Right lobe of liver (tissue), 6 donors: ENCODE measurements around the gene GRIA2. TPM values are rescaled to one million over a fixed set of nuclear protein-coding genes. Genes with fewer than 3 reads are reported as not detected.

Source experiments
- ATAC-seq, 4 donors: fragments of 200-7000 bp; cut with Tn5 transposase; one replicate each; pipeline ENCODE4 v1.9.1; 2020; ENCODE audit warnings: mild to moderate bottlenecking in 4 of 4, moderate library complexity in 4 of 4
- DNase-seq, 3 donors: peaks; one replicate each; pipeline ENCODE4 v3.0.0-alpha.2; 2020
- H3K27ac ChIP-seq, 3 donors: fragments of 200-600 bp; one replicate each; pipeline ENCODE4 v1.8.0; 2022
- H3K27me3 ChIP-seq, 2 donors: fragments of 200-600 bp; one replicate each; pipeline ENCODE4 v1.8.0; 2022
- H3K36me3 ChIP-seq, 4 donors: fragments of 200-600 bp; sonication (generic) in 1 of 4; one replicate each; pipeline versions ENCODE4 v1.5.1 to v1.8.0; 2017 to 2022; ENCODE audit warnings: control low read depth in 1 of 4
- H3K4me1 ChIP-seq, 4 donors: fragments of 200-600 bp; sonication (generic) in 1 of 4; one replicate each; pipeline versions ENCODE4 v1.5.1 to v1.8.0; 2017 to 2022; ENCODE audit warnings: control low read depth in 1 of 4
- H3K4me3 ChIP-seq, 3 donors: fragments of 200-600 bp; one replicate each; pipeline ENCODE4 v1.8.0; 2022
- H3K9me3 ChIP-seq, 4 donors: fragments of 200-600 bp; sonication (generic) in 1 of 4; one replicate each; pipeline versions ENCODE4 v1.5.1 to v1.8.0; 2017 to 2022; ENCODE audit warnings: control low read depth in 1 of 4
- POLR2A ChIP-seq: fragments of 450-650 bp; IDR thresholded peaks from one replicate; pipeline ENCODE4 v1.6.1; 2017; ENCODE audit warnings: antibody characterized with exemption, mild to moderate bottlenecking
- WGBS: methylation state at CpG from one replicate; pipeline ENCODE4 v1.1.6; 2018; ENCODE audit warnings: low coverage, low lambda C conversion rate; ENCODE audit not compliant: insufficient coverage; ENCODE audit errors: missing lambda C conversion rate; 5-methylcytosine and 5-hydroxymethylcytosine counted together
- intact Hi-C, 2 donors: fragments of 100-400 bp; cut with DNase I; formaldehyde crosslinking; loops; one replicate each; pipeline versions ENCODE4 v1.11.2 to v1.14.1; 2022
- total RNA-seq, 6 experiments: library from RNA; depleted of rRNA in 2 of 6; stranded (reverse); fragments of >200 nt in 2 of 6; fragmentation: NEBNext Ultra II Directional in 3 of 6; extraction: Animal tissue kit (Norgen Biotek cat#: 25700) in 3 of 6; gene quantifications; one replicate each; pipeline versions ENCODE4 v1.1.0 to v1.2.4, GENCODE V29; 2016 to 2023
- TF ChIP-seq, protein P1 (sequence below), 4 donors: fragments of 200-600 bp in 3 of 4; fragments of 450-650 bp in 1 of 4; IDR thresholded peaks; one replicate each; pipeline versions ENCODE4 v1.5.1 to v1.8.0; 2016 to 2022; ENCODE audit warnings: antibody characterized with exemption in 4 of 4, mild to moderate bottlenecking in 2 of 4
- donor health status: DM: no; HTN: yes; CAD: no.
- donor health status: DM: no; HTN: no; CAD: no.
- donor health status: DM: no; HTN: no; CAD: no.
- donor health status: DM: no; HTN: yes; CAD: no.
- donor health status: DM: no; HTN: yes; CAD: no.

The GRIA2 gene
- total RNA-seq, 6 experiments from 2014 or later: not detected

DNA sequence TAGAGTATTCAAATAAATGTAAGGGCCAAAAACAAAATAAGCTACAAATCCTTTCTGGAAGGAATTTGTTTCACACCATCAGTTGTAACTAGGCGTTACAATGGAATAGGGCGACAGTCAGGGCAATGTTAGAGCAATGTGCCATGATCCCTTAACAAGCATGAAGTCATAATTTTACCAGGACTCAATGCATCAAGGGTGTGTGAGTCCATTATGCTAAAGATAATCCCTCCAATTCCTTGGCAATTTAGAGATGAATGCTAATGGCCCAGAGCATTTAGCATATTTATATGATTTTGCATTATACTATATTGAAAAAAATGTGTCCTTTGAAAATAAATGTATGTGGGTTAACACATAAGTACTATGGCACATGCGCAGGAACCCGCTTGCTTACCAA, 73.1 kb downstream of the GRIA2 start:
- TF ChIP-seq, protein P1, sequence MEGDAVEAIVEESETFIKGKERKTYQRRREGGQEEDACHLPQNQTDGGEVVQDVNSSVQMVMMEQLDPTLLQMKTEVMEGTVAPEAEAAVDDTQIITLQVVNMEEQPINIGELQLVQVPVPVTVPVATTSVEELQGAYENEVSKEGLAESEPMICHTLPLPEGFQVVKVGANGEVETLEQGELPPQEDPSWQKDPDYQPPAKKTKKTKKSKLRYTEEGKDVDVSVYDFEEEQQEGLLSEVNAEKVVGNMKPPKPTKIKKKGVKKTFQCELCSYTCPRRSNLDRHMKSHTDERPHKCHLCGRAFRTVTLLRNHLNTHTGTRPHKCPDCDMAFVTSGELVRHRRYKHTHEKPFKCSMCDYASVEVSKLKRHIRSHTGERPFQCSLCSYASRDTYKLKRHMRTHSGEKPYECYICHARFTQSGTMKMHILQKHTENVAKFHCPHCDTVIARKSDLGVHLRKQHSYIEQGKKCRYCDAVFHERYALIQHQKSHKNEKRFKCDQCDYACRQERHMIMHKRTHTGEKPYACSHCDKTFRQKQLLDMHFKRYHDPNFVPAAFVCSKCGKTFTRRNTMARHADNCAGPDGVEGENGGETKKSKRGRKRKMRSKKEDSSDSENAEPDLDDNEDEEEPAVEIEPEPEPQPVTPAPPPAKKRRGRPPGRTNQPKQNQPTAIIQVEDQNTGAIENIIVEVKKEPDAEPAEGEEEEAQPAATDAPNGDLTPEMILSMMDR (IDR thresholded peaks at IDR 0.05): no peak
- TF ChIP-seq POLR2A: no peak
- H3K4me1 ChIP-seq: no peaks in the 10 kb centered on the region
- no peak for DNase-seq
- H3K9me3 ChIP-seq: no peaks in the 10 kb centered on the region
- H3K36me3 ChIP-seq: no peaks in the 10 kb centered on the region
- 80% methylated on average over 4 of the region's 4 CpGs for WGBS
- no peak for ATAC-seq
- no peaks in the 10 kb centered on the region for H3K27me3 ChIP-seq
- intact Hi-C loops: no loop called here
- no peak overlapping the region for H3K4me3 ChIP-seq
- H3K27ac ChIP-seq: no peak overlapping the region

GRCh38 chr4:157294575-157294974, 74.0 kb downstream of the GRIA2 start:
- no peaks in the 10 kb centered on the region for H3K4me1 ChIP-seq

DNA sequence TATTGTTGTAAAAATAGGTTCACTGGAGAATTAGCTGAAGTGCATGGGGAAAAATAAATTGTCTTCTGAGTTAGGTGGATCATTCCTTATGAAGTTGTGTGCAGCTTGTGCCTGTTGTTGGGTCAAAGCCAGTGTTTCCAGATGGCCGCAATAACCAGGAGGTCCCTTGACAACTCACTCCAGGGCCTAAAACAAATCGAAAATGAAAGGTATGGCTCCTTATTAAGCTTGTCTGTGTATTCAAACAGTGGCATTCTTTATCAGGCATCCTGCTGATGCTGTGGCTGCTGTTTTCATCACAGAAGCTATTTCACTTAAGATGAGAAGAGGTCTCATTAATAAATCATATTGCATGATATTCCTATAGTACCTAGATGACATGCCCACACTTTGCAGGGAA, 80.2 kb downstream of the GRIA2 start:
- Histone ChIP-seq H3K27me3 (no peaks in the 10 kb centered on the region), H3K4me1 (no peaks in the 10 kb centered on the region), H3K27ac (no peak overlapping the region), H3K9me3 (no peaks in the 10 kb centered on the region), H3K4me3 (no peak overlapping the region), H3K36me3 (no peaks in the 10 kb centered on the region)
- TF ChIP-seq, protein P1 (IDR thresholded peaks at IDR 0.05): no peak
- TF ChIP-seq POLR2A: no peak
- intact Hi-C loops: no loop called here
- ATAC-seq (no peak), DNase-seq (no peak)
- WGBS: 61% methylated on average over 2 of the region's 2 CpGs

More at GRCh38 chr4:157294575-157294974, 74.0 kb downstream of the GRIA2 start:
- intact Hi-C loops: no loop called here
- no peaks in the 10 kb centered on the region for H3K36me3 ChIP-seq
- 57% methylated on average over 2 of the region's 2 CpGs for WGBS
- no peak overlapping the region for H3K4me3 ChIP-seq
- H3K27me3 ChIP-seq: no peaks in the 10 kb centered on the region
- DNase-seq: no peak
- H3K27ac ChIP-seq: no peak overlapping the region
- no peak for TF ChIP-seq POLR2A
- TF ChIP-seq, protein P1 (IDR thresholded peaks at IDR 0.05): no peak
- ATAC-seq: no peak
- no peaks in the 10 kb centered on the region for H3K9me3 ChIP-seq

GRCh38 chr4:157303471-157303960, 83.0 kb downstream of the GRIA2 start:
- Histone ChIP-seq H3K9me3 (no peaks in the 10 kb centered on the region), H3K27me3 (no peaks in the 10 kb centered on the region), H3K4me3 (no peak overlapping the region), H3K27ac (no peak overlapping the region), H3K4me1 (no peaks in the 10 kb centered on the region), H3K36me3 (no peaks in the 10 kb centered on the region)
- WGBS: 38% methylated on average over 6 of the region's 6 CpGs
- intact Hi-C loops: no loop called here
- TF ChIP-seq, protein P1 (IDR thresholded peaks at IDR 0.05): no peak
- no peak for TF ChIP-seq POLR2A
- ATAC-seq (no peak), DNase-seq (no peak)

- no peaks in the 10 kb centered on the region for H3K4me1 ChIP-seq
- 48% methylated on average over 5 of the region's 5 CpGs for WGBS
- ATAC-seq (no peak), DNase-seq (no peak)
- no peak overlapping the region for H3K4me3 ChIP-seq
- no peaks in the 10 kb centered on the region for H3K36me3 ChIP-seq
- no peaks in the 10 kb centered on the region for H3K9me3 ChIP-seq
- no peak overlapping the region for H3K27ac ChIP-seq
- TF ChIP-seq, protein P1 (IDR thresholded peaks at IDR 0.05): no peak
- no peak for TF ChIP-seq POLR2A
- intact Hi-C loops: no loop called here
- no peaks in the 10 kb centered on the region for H3K27me3 ChIP-seq
These were observed 84.2 kb downstream of the GRIA2 start for GRCh38 chr4:157304769-157305168.
